Smooth muscle cell of the brain vasculature (primary cell): ENCODE measurements around the gene CTTN.
"Not testable (repeated sequence)": the region's sequence is repeated elsewhere in the genome, so short reads cannot be mapped to it uniquely, and the experiment has no call there.

Experiments used
- DNase-seq: peaks from one replicate; pipeline ENCODE4 v3.0.0-alpha.2; 2012; ENCODE audit warnings: low read depth, low spot score

The CTTN gene

GRCh38 chr11:70381350-70381749, 17.0 kb upstream of the CTTN start:
- DNase-seq = no peak

DNA sequence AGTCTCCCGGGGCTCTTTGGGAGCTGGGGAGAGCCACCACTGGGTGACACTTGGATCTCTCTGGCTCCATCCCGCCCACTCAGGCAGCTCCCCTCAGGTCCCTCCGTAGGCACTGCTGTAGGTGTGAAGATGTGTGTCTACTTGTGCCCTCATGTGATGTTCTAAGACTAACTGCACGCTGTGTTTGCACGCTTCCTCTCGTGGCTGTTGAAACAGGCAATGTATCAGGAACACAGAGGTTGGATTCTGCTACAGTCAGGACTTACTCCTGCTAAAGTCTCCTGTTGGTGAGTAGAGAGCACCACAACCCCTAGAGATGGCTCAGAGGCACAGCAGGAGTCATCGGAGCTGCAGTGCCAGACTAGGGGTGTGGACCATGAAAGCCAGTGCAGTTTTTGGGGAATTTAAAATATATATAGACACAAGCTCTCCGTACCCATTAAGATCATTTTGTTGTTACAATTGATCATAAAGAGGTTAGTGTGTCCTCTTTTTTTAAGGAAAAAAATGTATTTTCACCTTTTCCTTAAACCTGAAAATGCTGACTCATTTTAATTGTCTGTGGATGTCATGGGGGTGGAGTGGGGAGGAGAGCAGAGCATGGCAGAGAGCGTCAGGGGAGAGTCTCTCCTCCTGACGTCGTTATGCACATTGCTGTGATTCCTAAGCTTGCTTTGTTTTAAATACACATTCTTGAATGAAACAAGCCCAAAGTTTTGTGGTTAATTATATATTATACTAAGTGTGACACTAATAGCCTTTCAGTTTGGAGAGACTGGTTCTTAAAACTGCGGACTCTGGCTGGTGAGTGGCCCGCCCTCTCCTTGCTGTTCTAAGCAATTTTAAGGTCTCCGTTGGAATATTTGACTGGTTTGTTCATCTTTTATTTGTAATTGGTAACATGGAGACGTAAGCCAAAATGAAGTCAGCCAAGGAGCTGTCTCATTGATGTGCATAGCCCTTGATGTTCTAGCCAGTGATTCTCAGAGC, 16.2 kb upstream of the CTTN start:
- no peak for DNase-seq

DNA sequence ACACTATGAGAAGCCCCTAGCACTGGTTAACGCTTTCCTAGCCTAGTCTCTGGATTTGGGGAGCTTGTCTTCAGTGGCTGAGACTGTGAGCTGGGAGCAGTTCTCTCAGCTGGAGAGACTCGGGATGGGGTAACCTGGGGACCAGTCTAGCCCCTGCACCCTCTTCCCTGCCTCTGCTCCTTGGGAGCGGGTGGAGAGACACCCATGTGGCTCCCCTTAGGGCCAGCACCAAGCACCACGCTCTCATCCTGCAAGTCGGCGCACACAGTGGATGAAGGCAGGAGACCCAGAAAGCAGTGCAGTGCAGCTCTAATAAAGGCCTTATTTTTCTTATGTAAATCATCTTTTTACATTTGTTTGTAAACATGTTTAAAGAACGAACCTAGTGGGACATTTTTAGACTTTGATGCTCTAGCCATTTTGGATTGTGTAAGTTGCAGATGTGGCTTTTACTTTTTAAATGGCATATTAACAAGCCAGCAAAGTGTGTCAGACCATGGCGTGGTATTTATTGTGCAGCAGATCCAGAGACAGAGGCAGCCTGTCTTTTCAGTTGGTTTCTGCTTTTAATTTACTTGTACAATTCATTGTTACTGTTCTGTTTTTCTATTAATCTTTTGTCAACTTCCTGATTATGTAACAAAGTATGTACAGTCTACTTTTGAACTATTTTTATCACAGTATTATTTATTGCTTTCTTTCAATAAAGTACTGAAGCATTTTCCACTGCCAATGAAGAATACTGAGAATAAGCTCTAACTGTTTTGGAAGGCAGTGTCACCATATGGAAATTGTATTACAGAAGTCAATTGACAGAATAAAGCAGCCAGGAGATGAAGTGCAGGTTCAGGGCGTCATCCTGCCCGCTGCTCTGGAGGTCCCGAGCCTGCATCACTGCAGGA, 14.4 kb upstream of the CTTN start:
- DNase-seq = no peak

DNA sequence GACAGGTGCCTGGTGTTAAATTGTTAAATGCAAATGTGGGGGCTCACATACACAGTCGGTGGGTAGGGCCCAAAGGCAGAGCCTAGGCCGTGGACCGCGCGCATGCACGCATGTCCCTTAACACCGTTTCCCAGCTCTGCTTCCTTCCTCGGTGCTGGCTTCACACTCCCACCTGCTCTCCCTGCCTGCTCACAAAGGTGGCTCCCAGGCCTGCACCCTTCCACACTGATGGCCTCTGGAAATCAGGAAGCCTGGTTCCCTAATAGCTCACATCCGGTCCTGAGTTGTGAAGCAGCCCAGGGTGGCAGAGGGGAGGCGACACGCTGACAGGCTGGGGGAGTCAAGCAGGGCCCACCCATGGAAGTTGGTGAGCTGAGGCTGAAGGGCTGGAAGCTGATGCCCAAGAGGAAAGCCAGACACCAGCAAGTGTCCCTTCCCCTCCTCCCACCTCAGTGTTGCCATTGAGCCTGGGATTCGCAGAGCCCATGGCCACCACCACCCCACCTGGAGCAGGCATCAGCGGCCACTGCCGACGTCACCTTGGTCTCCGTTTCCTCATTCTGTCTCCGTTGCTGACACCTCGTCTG, 13.7 kb upstream of the CTTN start:
- no peak for DNase-seq

DNA sequence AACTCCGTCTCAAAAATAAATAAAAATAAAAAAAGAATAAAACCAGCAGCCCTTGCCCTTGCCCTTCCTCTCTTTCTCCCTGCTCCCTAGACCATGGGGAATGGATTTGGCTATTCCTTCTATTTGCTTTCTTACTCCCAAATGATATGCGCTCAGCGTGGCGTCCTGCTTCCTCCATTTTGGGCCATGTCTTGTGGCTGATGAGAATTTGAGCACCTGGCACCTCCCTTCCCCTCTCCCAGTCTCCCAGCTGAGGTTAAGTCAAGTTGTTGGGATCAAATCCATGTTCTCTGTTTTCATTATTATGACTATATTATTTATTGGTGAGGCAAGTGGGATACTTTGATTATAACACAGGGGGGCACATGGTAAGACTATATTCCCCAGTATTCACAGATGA, 10.8 kb upstream of the CTTN start:
- DNase-seq = no peak

DNA sequence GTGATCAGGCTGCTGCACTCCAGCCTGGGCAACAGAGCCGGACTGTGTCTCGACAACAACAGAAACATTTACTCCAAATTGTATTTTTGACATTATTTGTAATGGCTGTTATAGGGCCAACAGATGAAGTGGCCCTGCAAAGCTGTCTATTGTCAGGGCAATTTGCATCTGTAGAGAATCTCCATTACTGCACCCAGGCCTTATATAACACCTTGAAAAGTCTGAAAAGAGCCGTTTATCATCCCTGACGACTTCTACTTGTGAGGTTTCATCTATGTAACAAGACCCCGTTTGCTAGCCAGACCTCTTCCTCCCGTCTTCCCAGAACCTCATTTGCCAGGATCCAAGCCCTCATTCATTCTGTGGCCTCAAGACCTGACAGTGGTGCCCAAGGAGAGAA, 9.1 kb upstream of the CTTN start:
- DNase-seq = no peak

DNA sequence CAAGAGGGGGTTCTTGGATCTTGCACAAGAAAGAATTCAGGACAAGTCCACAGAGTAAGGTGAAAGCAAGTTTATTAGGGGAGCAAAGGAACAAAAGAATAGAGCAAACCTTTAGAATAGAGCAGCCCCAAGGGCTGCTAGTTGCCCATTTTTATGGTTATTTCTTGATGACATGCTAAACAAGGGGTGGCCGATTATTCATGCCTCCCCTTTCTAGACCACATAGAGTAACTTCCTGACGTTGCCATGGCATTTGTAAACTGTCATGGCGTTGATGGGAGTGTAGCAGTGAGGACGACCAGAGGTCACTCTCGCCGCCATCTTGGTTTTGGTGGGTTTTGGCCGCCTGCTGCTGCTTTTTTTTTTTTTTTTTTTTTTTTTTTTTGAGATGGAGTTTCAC, 7.4 kb upstream of the CTTN start:
- not testable (repeated sequence) for DNase-seq

DNA sequence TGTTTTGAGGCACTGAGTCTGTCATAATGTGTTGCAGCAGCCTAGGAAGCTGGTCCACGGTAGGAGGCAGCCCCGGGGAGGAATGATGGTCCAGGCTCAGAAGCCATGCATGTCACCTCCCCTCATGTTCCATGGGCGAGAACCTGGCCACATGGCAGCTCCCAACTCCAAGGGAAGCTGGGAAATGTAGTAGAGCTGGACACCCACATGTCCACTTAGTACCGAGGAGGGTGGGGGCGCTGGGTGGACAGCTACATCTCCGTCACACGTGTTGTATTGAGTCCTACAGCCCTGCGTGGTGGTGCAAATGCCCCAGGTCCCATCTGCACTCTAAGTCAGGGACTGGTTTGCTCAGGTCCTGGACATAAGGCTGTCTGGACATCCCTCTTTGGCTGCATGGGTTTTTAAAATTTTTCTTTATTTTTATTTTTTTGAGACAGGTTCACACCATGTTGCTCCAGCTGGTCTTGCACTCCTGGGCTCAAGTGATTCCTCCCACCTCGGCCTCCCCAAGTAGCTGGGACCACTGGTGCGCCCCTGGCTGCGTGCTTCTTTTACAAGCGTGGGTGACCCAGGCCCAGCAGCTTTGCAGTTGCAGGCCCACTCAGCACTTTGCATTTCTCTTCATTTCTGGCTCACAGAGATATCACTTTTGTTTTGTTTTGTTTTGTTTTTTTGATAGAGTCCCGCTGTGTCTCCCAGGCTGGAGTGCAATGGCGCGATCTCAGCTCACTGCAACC, 3.9 kb upstream of the CTTN start:
- no peak for DNase-seq

GRCh38 chr11:70397336-70397982, 870 bp upstream of the CTTN start:
- no peak for DNase-seq

DNA sequence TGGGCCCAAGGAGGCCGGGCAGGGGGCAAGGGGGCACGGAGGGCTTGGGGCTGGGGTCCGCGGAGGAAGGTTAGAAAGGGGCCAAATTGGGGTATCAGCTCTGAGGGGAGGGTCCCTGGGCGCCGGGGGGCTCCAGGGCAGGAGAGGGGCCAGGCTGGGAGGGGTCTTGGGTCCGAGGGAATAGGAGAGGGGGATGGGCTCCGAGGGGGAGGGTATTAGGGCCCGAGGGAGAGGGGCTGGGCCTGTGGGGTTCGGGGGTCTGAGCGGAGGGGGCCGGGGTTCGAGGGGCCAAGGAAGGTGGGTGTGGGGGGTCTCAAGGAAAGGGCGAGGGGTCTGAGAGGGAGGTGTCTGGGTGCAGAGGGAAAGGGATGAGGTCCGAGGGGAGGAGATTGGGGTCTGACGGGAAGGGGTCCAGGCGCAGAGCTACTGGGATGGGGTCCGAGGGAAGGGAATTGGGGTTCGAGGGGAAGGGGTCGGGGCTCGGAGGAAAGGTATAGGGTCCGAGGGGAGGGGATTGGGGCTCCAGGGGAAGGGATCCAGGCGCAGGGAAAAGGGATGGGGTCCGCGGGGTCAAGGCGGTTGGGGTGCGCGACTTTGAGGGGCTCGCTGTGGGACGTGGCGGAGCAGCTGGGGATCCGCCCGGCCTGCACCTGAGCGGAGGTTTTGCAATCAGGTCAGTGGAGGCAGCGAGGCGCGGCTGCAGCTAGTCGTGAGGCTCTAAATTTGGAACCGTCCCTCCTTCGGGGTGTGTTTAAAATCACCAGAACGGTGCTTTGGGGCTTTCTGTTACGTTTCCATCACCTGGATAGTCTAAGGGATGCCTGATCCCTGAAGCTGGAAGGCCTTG, 728 bp downstream of the CTTN start:
- no peak for DNase-seq

- peak; percentile 79 for DNase-seq
Observed at GRCh38 chr11:70399681-70400112, 1.4 kb downstream of the CTTN start.

DNA sequence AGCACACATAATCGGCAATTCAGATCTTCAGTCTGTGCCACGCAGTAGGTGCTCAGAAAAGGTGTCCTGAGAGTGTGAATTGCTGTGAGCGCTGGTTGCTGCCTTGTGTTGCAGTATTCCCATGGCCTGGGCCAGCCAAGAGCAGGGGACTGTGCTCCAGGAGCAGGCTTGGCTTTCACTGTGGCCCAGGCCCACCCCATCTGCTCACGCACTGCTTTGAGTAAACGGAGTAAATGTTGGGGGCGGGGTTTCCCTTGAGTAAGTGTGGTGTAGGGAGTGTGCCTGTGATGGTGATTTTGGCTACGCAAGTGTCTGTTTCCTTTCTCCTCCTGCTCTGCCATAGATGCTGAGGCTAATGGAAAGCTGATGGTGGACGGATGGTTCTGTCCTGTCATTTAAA, 2.3 kb downstream of the CTTN start:
- no peak for DNase-seq

DNA sequence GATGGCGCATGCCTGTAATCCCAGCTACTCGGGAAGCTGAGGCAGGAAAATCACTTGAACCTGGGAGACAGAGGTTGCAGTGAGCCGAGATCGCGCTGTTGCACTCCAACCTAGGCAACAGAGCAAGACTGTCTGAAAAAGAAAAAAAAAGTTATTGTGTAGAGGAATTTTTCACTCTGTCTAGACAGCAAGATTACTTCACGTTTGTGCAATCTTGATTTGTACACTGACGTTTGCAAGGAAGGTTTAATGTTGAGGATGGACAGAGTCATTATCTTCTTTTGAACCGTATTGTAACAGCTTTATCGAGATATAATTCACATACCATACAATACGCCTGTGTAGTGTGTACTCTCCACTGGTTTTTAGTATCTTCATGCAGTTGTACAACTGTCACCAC, 3.7 kb downstream of the CTTN start:
- no peak for DNase-seq

- no peak for DNase-seq
Observed at GRCh38 chr11:70402685-70403084, 4.4 kb downstream of the CTTN start.

- DNase-seq = no peak
Observed at GRCh38 chr11:70404244-70404643, 5.9 kb downstream of the CTTN start.

DNA sequence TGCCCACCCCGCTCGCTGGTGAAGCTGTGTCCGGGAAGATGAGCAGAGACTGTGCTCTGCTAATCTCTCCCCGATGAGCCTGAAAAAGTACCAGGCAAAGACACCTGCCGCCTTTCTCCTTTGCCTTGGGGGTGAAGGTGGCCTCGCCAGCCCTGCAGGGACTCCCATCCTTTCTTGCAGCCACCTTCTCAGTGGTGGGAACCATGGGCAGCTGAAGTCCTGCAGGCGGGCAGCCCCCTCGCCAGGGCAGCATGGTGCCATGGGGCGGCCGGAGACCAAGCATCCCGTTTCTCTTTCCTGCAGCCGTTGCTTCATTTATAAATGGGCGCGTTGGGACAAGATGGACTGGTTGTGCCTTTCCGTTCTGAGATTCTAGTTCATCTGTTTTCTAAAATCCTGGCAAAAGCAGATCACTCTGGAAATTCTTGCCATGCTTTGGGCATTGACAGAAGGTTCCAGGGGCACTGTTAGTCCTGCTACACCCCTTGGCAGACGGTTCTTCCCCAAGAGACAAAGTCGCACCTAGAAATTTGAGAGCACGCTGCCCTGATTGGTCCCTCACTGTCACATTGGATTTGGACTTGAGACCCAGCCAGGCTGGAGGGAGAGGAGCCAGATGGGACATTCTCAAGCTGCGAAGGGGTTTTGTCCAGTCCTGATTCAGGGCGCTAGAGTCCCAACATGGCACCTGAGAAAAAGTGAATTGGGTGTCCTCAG, 7.5 kb downstream of the CTTN start:
- no peak for DNase-seq

GRCh38 chr11:70407121-70407520, 8.8 kb downstream of the CTTN start:
- no peak for DNase-seq

DNA sequence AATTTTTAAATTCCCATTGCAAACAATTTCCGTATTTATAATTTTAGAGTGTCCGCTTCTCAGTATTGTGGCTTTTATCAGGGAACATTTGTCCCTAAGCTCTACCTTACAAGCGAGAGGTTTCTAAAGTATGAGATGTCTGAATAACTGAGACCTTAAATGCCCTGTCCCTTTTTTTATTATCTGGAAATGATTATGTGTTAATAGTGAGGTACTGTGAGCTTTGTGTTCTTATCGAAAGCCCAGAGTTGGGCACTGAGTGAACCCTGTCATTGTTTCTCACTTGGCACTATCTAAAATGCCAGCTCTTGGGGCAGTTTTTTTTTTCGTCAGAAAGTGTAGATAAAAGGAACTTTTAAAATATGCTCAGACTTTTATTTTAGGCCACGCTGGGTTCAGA, 9.5 kb downstream of the CTTN start:
- DNase-seq = no peak

- DNase-seq = not testable (repeated sequence)
Observed at GRCh38 chr11:70408326-70408725, 10.0 kb downstream of the CTTN start.
